Natural killer cell (primary cell): ENCODE measurements around the gene NUBPL. TPM values are rescaled to one million over a fixed set of nuclear protein-coding genes. Genes with fewer than 3 reads are reported as not detected.
"Not testable (repeated sequence)": the region's sequence is repeated elsewhere in the genome, so short reads cannot be mapped to it uniquely, and the experiment has no call there.

Experiments
- ATAC-seq, 3 donors: fragments of 150-1000 bp in 2 of 3; fragments of 200-7000 bp in 1 of 3; cut with Tn5 transposase; 1 replicate in 1 of 3; 2 replicates in 2 of 3; pipeline ENCODE4 v1.10.0; 2021; ENCODE audit warnings: mild to moderate bottlenecking in 2 of 3, moderate library complexity in 2 of 3
- DNase-seq, 2 donors: peaks; one replicate each; pipeline versions ENCODE4 v3.0.0 to v3.0.0-alpha.2; 2013 to 2021; ENCODE audit warnings: mixed read lengths in 1 of 2
- H3K27ac ChIP-seq: one replicate; pipeline ENCODE4 v1.5.1; 2013; ENCODE audit warnings: mild to moderate bottlenecking, low read length
- H3K27me3 ChIP-seq: one replicate; pipeline ENCODE4 v1.6.1; 2013; ENCODE audit warnings: low read length; ENCODE audit not compliant: control insufficient read depth, insufficient read depth
- H3K36me3 ChIP-seq: one replicate; pipeline ENCODE4 v1.6.1; 2013; ENCODE audit warnings: low read length; ENCODE audit not compliant: control insufficient read depth, insufficient read depth
- H3K4me1 ChIP-seq: one replicate; pipeline ENCODE4 v1.6.1; 2013; ENCODE audit warnings: low read length; ENCODE audit not compliant: control insufficient read depth, insufficient read depth
- H3K4me3 ChIP-seq: one replicate; pipeline ENCODE4 v1.5.1; 2013; ENCODE audit warnings: low read length
- H3K9me3 ChIP-seq: one replicate; pipeline ENCODE4 v1.6.1; 2013; ENCODE audit warnings: low read length; ENCODE audit not compliant: control insufficient read depth, insufficient read depth
- H3K27ac Mint-ChIP-seq, 2 donors: one replicate each; pipeline ENCODE4 v1.8.0; 2022; ENCODE audit warnings: mild to moderate bottlenecking in 2 of 2, mixed read lengths in 2 of 2, moderate library complexity in 1 of 2
- H3K27me3 Mint-ChIP-seq, 2 donors: one replicate each; pipeline ENCODE4 v1.8.0; 2022; ENCODE audit warnings: low read depth in 2 of 2, mixed read lengths in 2 of 2
- H3K36me3 Mint-ChIP-seq: one replicate; pipeline ENCODE4 v1.8.0; 2022; ENCODE audit warnings: mixed read lengths
- H3K4me1 Mint-ChIP-seq, 2 donors: one replicate each; pipeline ENCODE4 v1.8.0; 2022; ENCODE audit warnings: mixed read lengths in 2 of 2
- H3K4me3 Mint-ChIP-seq: one replicate; pipeline ENCODE4 v1.8.0; 2022; ENCODE audit warnings: mild to moderate bottlenecking, moderate library complexity, mixed read lengths
- H3K9me3 Mint-ChIP-seq, 2 donors: one replicate each; pipeline ENCODE4 v1.8.0; 2022; ENCODE audit warnings: mixed read lengths in 2 of 2
- CTCF ChIP-seq: fragments of 200-600 bp; IDR thresholded peaks from one replicate; pipeline ENCODE4 v1.8.0; 2022; ENCODE audit warnings: antibody characterized with exemption
- WGBS: methylation state at CpG from one replicate; pipeline ENCODE4 v1.1.7; 2013; ENCODE audit warnings: missing lambda C conversion rate; ENCODE audit not compliant: insufficient coverage; 5-methylcytosine and 5-hydroxymethylcytosine counted together
- intact Hi-C: fragments of 100-400 bp; cut with micrococcal nuclease; formaldehyde crosslinking; loops from one replicate; pipeline ENCODE4 v1.14.2; 2022
- total RNA-seq, 4 donors: library from RNA; stranded (reverse); fragments of 120-200 nt in 1 of 4; gene quantifications; one replicate each; pipeline versions ENCODE4 v1.2.3 to v1.2.4, GENCODE V29; 2013 to 2022

Gene NUBPL
- total RNA-seq, 3 donors from 2014 or later (not counting 1 experiment from before 2014, with no cell fraction given), result 7.1 to 8.5 (median 7.5) TPM

GRCh38 chr14:31792726-31793125 is 231.5 kb downstream of the NUBPL start:
- Histone ChIP-seq H3K27ac (no peak overlapping the region), H3K36me3 (no peaks in the 10 kb centered on the region), H3K27me3 (no peaks in the 10 kb centered on the region), H3K4me3 (no peak overlapping the region), H3K4me1 (no peaks in the 10 kb centered on the region), H3K9me3 (no peaks in the 10 kb centered on the region)
- Mint-ChIP-seq H3K27ac (no peak overlapping the region), H3K4me1 (no peaks in the 10 kb centered on the region), H3K9me3 (no peaks in the 10 kb centered on the region), H3K4me3 (no peak overlapping the region), H3K36me3 (no peaks in the 10 kb centered on the region), H3K27me3 (no peaks in the 10 kb centered on the region)
- intact Hi-C loops, result no loop called here
- ATAC-seq, result no peak
- no peak for TF ChIP-seq CTCF
- DNase-seq, result no peak

- H3K27me3 ChIP-seq, H3K36me3 Mint-ChIP-seq, intact Hi-C loops, H3K27me3 Mint-ChIP-seq, DNase-seq, H3K36me3 ChIP-seq, H3K4me3 Mint-ChIP-seq, H3K27ac ChIP-seq, H3K9me3 ChIP-seq, H3K27ac Mint-ChIP-seq, H3K9me3 Mint-ChIP-seq, H3K4me3 ChIP-seq, H3K4me1 Mint-ChIP-seq, H3K4me1 ChIP-seq, ATAC-seq: not testable (repeated sequence)
- WGBS, result 90% methylated on average over 2 of the region's 3 CpGs
These were observed 236.7 kb downstream of the NUBPL start for GRCh38 chr14:31797946-31798345.

- H3K9me3 Mint-ChIP-seq, result peaks cover 4 to 6% of the 10 kb centered on the region in 2 donors
- intact Hi-C loops, result no loop called here
- Histone ChIP-seq H3K4me3 (no peak overlapping the region), H3K27ac (no peak overlapping the region), H3K9me3 (no peaks in the 10 kb centered on the region), H3K27me3 (no peaks in the 10 kb centered on the region), H3K36me3 (no peaks in the 10 kb centered on the region), H3K4me1 (no peaks in the 10 kb centered on the region)
- no peak for ATAC-seq
- no peak overlapping the region for H3K4me3 Mint-ChIP-seq
- no peak for DNase-seq
- peaks cover 13% of the 10 kb centered on the region for H3K36me3 Mint-ChIP-seq
- H3K27me3 Mint-ChIP-seq, result no peaks in the 10 kb centered on the region
- no peak overlapping the region for H3K27ac Mint-ChIP-seq
- no peak for TF ChIP-seq CTCF
- no peaks in the 10 kb centered on the region for H3K4me1 Mint-ChIP-seq
These were observed 241.6 kb downstream of the NUBPL start for GRCh38 chr14:31802838-31803237.

GRCh38 chr14:31806249-31806648 is 245.0 kb downstream of the NUBPL start:
- intact Hi-C loops, result no loop called here

GRCh38 chr14:31811693-31812628 is 250.8 kb downstream of the NUBPL start:
- peaks cover 21 to 32% of the 10 kb centered on the region in 2 donors for H3K9me3 Mint-ChIP-seq
- H3K9me3 ChIP-seq, result peaks cover 11% of the 10 kb centered on the region
- H3K27ac Mint-ChIP-seq, H3K27me3 ChIP-seq, ATAC-seq, H3K4me3 ChIP-seq, H3K36me3 ChIP-seq, H3K4me1 ChIP-seq, H3K4me1 Mint-ChIP-seq, H3K4me3 Mint-ChIP-seq, H3K27me3 Mint-ChIP-seq, intact Hi-C loops, DNase-seq, H3K27ac ChIP-seq: not testable (repeated sequence)
- 84% methylated on average over 15 of the region's 15 CpGs for WGBS
- H3K36me3 Mint-ChIP-seq, result peaks cover 42% of the 10 kb centered on the region

More at GRCh38 chr14:31806249-31806648, 245.0 kb downstream of the NUBPL start:
- H3K4me1 ChIP-seq, result no peaks in the 10 kb centered on the region
- no peaks in the 10 kb centered on the region for H3K27me3 ChIP-seq
- no peak for DNase-seq
- Mint-ChIP-seq H3K9me3 (peaks cover 9 to 18% of the 10 kb centered on the region in 2 donors), H3K36me3 (peaks cover 9% of the 10 kb centered on the region), H3K4me1 (peaks cover 0 to 5% of the 10 kb centered on the region in 2 donors), H3K27me3 (no peaks in the 10 kb centered on the region), H3K27ac (no peak overlapping the region), H3K4me3 (no peak overlapping the region)
- no peak for TF ChIP-seq CTCF
- no peak overlapping the region for H3K4me3 ChIP-seq
- no peak overlapping the region for H3K27ac ChIP-seq
- no peaks in the 10 kb centered on the region for H3K36me3 ChIP-seq
- no peak for ATAC-seq
- H3K9me3 ChIP-seq, result no peaks in the 10 kb centered on the region
